ENCODE data around the gene SYCE3.
"Not testable (repeated sequence)": the region's sequence is repeated elsewhere in the genome, so short reads cannot be mapped to it uniquely, and the experiment has no call there.

Gene SYCE3

DNA sequence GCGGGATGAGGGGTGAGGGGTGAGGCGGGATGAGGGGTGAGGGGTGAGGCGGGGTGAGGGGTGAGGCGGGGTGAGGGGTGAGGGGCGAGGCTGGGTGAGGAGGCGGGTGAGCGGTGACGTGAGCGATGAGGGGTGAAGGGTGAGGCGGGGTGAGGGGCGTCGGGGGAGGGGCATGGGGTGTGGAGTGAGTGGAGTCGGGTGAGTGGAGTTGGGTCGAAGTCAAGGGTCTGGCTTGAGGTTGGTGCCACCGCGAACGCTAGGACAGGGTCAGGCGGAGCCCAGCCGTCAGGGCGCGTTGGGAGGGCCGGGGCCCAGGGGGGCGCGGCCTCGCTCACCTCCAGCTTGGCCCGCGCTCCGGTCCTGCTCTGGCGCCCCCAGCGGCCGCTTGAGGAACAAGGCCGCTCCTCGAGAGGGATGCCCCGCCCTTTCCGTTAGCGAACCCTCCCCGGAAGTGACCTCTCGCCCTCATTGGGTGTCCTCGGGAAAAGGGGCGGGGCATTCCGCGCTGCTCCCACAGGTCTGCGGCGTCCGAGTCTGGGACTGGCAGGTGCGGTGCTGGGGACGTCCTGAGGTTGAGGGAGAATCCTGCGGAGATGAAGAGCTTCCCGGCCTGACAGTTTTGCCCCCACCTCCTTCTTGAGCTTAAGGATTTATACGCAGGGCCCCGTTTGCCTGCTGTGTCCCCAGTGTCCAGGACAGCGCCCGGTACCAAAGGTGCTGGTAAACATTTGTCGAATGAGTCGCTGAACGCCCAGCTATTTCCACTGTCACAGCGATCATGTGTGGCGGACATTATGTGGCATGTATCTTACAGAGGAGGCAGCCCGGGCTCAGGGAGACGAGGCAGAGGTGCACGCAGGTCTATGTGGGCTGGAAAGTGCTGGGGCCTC, at the start of gene SYCE3:
TSS of gene SYCE3 (minus strand) at position 397 of the 890 bp plus-strand sequence. CDS start 6,514 bp downstream, outside the sequence.
- DNase-seq: peak; percentile 63

DNA sequence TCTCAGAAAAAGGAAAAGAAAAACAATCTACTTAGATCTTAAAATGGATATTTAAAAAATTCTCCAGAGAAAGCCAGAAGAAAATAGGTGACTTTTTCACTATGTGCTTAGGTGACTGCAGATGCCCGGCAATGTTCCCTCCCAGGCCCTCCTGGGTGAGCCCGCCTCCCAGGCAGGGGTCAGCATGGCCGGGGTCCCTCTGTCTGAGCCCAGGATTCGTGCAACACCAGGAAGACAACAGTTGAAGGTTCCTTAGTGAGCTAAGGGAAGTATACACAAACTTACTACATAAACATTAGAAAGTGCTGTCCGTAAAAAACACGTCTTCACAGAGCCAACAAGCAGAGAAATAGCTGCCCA, 49.4 kb upstream of the SYCE3 start:
- no peak for DNase-seq

DNA sequence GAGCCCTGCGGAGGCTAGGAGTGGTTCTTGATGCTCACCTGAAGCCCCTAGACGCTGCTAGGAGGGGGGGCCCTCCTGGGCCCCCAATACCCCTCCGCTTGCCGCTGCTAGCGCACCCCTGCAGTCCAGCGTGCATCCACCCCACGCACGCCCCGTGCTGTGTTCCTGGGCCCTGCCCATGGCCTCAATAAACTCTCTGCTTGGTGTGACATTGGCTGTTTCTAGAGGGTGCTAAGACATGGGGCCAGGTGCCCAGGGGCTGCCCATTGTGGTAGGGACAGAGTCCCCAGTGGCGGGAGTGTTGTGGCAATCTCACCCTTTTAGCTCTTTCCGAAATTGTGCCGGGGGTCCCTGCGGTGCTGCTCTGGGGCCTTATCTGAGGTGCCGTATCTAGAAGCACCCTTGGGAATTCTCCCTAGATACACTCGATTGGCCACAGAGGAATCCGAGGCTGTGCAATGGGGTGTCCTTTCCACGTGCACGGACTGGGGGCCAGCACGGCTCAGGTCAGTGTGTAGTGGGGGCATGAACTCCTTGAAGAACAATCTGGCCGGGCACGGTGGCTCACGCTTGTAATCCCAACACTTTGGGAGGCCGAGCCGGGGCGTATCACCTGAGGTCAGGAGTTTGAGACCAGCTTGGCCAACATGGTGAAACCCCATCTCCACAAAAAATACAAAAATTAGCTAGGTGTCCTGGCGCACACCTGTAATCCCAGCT, 48.8 kb upstream of the SYCE3 start:
- no peak for DNase-seq

DNA sequence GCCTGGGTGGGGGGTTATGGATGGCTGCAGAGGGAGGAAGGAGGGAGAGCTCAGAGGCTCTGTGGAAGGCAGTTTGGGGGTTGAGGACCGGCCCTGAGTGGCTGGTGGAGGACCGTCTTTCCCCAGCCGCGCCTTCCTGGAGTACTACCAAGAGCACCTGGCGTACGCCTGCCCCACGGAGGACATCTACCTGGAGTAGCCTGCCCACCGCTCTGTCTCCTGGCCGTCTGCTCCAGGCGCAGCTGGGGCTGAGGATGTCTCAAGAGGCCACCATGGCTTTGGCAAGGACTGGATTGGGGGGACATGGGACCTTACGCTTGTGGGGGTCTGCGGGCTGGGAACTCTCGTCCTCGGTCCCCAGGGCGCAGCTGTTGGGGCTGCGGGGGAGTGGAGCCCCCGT, 47.9 kb upstream of the SYCE3 start:
- no peak for DNase-seq

GRCh38 chr22:50610041-50610451, 47.3 kb upstream of the SYCE3 start:
- DNase-seq: no peak

GRCh38 chr22:50609599-50609998, 46.9 kb upstream of the SYCE3 start:
- no peak for DNase-seq

DNA sequence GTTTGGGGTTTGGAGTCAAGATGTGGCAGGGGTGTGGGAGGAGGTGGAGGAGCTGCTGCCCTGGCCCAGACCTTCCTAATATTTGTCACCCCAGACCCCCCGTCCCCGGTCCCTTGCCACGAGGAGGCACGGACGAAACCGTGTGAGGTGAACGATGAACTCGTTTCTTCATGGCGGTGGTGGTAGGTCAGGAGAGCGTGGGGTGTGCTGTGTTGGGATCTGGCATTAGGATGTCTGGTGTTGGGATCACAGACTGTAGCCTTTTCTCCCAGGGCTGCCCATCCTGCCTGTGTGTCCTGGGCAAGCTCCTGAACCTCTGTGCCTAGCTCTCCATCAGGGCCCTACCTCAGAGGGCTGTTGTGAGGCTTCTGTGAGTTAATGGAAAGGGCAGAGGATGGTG, 46.3 kb upstream of the SYCE3 start:
- DNase-seq: no peak

- not testable (repeated sequence) for DNase-seq
These were observed 45.5 kb upstream of the SYCE3 start for GRCh38 chr22:50608058-50608840.

DNA sequence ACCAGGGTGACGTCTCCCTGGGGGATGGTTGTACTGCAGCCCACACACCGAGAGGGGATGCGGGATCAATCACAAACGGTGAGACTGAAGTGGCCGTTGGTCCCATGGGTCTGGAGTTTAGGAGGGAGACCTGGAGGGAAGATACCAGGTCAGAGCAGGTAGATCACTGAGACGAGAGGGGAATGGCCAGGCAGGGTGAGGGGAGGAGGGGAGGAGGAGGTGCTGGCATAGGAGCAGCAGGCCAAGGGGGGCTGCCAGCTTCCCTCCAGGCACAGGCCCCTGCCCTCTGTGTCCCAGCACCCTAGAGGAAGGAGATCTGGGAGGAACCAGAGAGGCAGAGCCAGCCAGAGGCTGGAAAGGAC, 44.9 kb upstream of the SYCE3 start:
- DNase-seq: no peak

DNA sequence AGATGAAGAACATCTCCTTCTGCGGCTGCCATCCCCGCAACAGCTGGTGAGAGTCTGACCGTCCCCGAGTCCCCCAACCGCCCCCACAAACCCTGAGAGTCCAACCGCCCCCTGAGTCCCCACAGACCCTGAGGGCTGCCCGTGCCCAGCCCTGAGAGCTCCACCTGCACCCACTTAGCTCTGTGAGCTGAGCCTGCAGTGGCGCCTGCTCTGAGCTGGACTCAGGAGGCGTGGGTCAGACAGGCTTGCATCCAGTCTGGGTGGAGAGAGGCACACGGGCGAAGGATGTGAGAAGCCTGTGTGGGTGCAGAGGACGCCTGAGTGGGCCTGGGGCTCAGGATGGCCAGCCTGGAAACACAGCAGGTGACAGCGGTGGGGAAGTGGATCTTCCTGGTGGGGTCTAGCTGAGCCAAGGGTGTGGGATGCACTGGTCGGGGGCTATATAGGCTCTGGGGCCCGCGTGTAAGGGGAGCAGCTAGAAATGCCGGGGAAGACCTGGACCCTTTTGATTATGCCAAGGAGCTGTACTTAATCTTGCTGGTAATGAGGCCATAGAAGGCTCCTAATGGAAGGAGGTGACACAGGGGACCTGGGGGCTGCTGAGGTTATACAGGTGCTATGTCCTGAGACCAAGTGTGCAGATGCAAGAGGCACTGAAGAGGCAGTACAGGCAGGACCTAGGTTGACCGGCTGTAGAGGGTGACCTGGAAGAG, 44.4 kb upstream of the SYCE3 start:
- no peak for DNase-seq

GRCh38 chr22:50606165-50606945, 43.6 kb upstream of the SYCE3 start:
- no peak for DNase-seq

- DNase-seq: no peak
These were observed 42.9 kb upstream of the SYCE3 start for GRCh38 chr22:50605613-50606074.

DNA sequence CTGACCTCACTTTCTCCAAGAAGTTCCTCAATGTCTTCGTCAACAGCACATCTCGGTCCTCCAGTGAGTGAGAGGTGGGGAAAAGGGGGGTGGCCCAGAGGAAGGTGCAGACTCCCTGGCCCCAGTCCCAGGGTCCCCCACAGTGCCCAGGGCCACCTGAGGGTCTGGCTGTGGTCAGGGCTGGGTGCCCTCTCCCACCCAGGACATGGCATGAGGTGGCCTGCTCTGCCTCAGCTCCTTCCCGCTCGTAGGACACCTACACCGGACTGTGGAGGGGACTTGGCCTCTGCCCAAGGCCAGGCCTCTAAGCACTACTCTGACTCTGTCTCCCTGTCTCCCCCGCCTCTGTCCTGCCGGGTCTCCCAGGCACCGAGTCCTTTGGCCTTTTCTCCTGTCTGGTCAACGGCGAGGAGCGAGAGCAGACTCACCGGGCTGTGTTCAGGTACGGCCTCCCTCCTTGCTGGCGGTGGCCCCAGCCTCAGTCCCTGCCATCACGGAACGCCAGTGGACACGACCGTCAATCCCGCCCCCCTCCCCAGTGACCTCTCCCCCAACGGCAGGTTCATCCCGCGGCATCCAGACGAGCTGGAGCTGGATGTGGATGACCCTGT, 42.4 kb upstream of the SYCE3 start:
- no peak for DNase-seq

- DNase-seq: no peak
These were observed 41.7 kb upstream of the SYCE3 start for GRCh38 chr22:50604256-50605001.

DNA sequence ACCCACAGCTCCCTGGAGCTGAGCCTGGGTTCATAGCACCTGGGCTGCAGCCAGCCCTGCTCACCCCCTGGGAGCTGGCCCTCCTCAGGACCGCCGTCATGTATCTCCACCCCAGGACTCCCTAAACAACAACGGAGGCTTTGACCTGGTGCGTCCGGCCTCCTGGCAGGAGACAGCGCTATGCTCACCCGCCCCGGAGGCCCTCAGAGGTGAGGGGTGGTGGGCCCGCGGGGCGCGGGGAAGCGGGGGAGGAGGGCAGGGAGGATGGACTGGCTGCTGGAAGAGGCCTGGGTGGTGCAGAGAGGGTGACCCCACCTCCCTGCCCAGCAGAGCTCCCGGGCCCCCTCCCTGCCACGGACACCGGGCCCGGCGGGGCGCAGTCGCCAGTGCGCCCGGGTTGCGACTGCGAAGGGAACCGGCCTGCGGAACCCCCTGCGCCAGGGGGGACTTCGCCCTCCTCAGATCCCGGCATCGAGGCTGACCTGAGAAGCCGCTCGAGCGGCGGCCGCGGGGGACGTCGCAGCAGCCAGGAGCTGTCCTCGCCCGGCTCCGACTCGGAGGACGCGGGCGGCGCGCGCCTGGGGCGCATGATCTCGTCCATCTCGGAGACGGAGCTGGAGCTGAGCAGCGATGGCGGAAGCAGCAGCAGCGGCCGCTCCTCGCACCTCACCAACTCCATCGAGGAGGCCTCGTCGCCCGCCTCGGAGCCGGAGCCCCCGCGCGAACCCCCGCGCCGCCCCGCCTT, 41.0 kb upstream of the SYCE3 start:
- DNase-seq: no peak

GRCh38 chr22:50602338-50602700, 39.6 kb upstream of the SYCE3 start:
- DNase-seq: no peak

DNA sequence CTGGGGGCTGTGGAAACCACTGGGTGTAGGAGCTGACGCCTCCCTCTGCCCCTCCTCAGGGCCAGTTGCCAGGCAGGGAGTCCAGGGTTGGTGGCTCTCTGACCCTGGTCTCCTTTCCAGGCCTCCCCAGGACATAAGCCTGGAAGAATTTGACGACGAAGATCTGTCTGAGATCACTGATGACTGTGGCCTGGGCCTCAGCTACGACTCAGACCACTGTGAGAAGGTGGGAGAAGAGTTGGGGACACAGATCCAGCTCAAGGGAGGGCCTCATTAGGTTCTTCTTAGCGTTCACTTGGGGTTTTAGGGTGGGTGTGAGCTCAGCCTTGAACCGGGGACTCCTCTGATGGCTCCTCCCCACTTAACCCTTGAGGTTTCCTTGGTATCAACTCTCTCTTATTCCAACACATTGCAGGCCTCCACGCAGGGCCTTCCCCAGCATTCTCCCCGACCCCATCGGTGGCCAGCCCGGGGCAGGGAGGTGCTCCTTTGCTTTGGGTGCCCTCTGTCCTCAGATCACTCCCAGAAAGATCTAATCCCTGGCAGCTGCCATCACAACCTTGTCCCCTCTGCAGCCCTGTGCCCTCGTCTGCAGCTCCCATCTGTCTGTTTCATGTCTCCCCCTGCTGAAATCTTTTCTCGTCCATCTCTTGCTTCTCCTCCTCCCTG, 39.1 kb upstream of the SYCE3 start:
- DNase-seq: no peak

DNA sequence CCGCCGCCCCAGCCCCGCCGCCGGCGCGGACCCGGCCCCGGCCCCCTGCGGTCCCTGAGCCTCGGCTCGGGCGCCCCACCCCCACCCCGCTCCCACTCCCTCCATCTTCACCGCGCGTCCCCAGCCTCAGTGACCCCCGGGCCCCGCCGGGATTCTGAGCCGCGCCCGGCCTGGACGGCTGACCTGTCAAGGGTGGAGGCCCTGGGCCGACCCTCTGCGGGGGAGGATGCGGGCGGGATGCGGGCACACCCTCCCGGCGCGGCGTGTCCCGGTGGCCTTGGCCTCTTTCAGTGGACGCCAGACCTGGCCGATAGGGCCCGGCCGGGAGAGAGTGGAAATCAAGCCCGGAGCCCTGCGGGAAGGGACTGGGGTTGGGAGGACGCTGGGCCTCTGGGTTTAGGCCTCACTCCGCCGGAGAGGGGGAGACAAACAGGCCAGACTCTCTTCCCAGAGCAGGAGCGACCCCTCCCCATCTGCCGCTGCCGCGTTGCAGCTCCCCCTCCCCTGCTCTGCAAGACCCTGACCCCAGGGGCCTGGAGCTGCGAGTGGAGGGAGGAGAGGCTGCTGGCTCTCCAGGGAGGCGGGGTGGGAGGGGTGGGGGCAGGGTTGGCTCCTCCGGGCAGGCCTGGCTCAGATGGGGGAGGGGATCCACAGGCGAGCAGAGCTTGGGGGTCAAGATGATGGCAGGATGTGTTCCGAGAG, 38.4 kb upstream of the SYCE3 start:
- no peak for DNase-seq

GRCh38 chr22:50600538-50600937, 37.8 kb upstream of the SYCE3 start, which contains the start of gene MAPK8IP2:
MAPK8IP2 (plus strand) TSS chr22:50600793; CDS start chr22:50600819, 26 bp downstream.
- no peak for DNase-seq
